SK-N-SH (cell line): ENCODE measurements around the gene CYBA. TPM values are rescaled to one million over a fixed set of nuclear protein-coding genes. Genes with fewer than 3 reads are reported as not detected.

ENCODE experiments used
- CTCF ChIA-PET: fragments of 300-600, 350-600 bp; formaldehyde crosslinking; extraction: SDS; loops from one replicate; lab custom pipeline; 2021; lab: Yijun Ruan, JAX
- POLR2A ChIA-PET: fragments of 350-600 bp; sonication (Branson Sonifier 250); formaldehyde crosslinking; extraction: SDS; loops from one replicate; lab custom pipeline; 2020; ENCODE audit warnings: antibody characterized with exemption, inconsistent platforms; lab: Yijun Ruan, JAX
- DNase-seq: peaks from one replicate; pipeline ENCODE4 v3.0.0; 2012
- H2AFZ ChIP-seq: fragments of 200-600 bp; sonication (generic); 2 replicates; pipeline ENCODE4 v1.8.1; 2016; ENCODE audit warnings: antibody characterized with exemption, mild to moderate bottlenecking, low read depth
- H3F3A ChIP-seq: fragments of 200-600 bp; sonication (generic); replicated peaks from 2 replicates; pipeline ENCODE3; 2016; ENCODE audit warnings: antibody characterized with exemption, mild to moderate bottlenecking; ENCODE audit not compliant: insufficient read depth
- H3K27ac ChIP-seq, 2 experiments: fragments of 200-500 bp in 1 of 2; fragments of 200-600 bp in 1 of 2; sonication (Bioruptor generic) in 1 of 2; sonication (generic), shearing (Covaris generic) in 1 of 2; 2 replicates each; pipeline versions ENCODE4 v1.5.1 to v1.6.1; 2014 to 2016; ENCODE audit warnings: low read depth in 2 of 2, inconsistent platforms in 1 of 2, low read length in 1 of 2, mild to moderate bottlenecking in 1 of 2, mixed read lengths in 1 of 2
- H3K27me3 ChIP-seq: fragments of 200-600 bp; sonication (generic), shearing (Covaris generic); 2 replicates; pipeline ENCODE4 v1.6.1; 2016; ENCODE audit warnings: mixed run types; ENCODE audit not compliant: insufficient read depth
- H3K36me3 ChIP-seq, 2 experiments: fragments of 200-500 bp in 1 of 2; fragments of 200-600 bp in 1 of 2; sonication (Bioruptor generic) in 1 of 2; sonication (generic) in 1 of 2; replicated peaks in 1 of 2; 2 replicates each; pipeline versions ENCODE3 to v1.5.1; 2014 to 2016; ENCODE audit warnings: low read length in 1 of 2, mild to moderate bottlenecking in 1 of 2; ENCODE audit not compliant: insufficient read depth in 2 of 2, control insufficient read depth in 1 of 2
- H3K4me1 ChIP-seq, 2 experiments: fragments of 200-500 bp in 1 of 2; fragments of 200-600 bp in 1 of 2; sonication (Bioruptor generic) in 1 of 2; sonication (generic), shearing (Covaris generic) in 1 of 2; 2 replicates each; pipeline versions ENCODE4 v1.5.1 to v1.6.1; 2014 to 2016; ENCODE audit warnings: low read depth in 1 of 2, low read length in 1 of 2, mixed run types in 1 of 2; ENCODE audit not compliant: insufficient read depth in 2 of 2, control insufficient read depth in 1 of 2
- H3K4me2 ChIP-seq: fragments of 200-600 bp; sonication (generic), shearing (Covaris generic); 2 replicates; pipeline ENCODE4 v1.6.1; 2017; ENCODE audit warnings: mixed run types
- H3K4me3 ChIP-seq, 2 experiments: fragments of 200-500 bp in 1 of 2; fragments of 200-600 bp in 1 of 2; sonication (Bioruptor generic) in 1 of 2; sonication (generic), shearing (Covaris generic) in 1 of 2; 2 replicates each; pipeline versions ENCODE4 v1.5.1 to v1.8.1; 2014 to 2016; ENCODE audit warnings: low read depth in 2 of 2, inconsistent platforms in 1 of 2, low read length in 1 of 2, mild to moderate bottlenecking in 1 of 2, mixed read lengths in 1 of 2, moderate library complexity in 1 of 2
- H3K79me2 ChIP-seq: fragments of 200-600 bp; sonication (generic); 2 replicates; pipeline ENCODE4 v1.8.1; 2017; ENCODE audit warnings: mild to moderate bottlenecking; ENCODE audit not compliant: insufficient read depth
- H3K9ac ChIP-seq: fragments of 200-600 bp; sonication (generic); 2 replicates; pipeline ENCODE4 v1.6.1; 2017; ENCODE audit warnings: mixed run types
- H3K9me2 ChIP-seq: fragments of 200-600 bp; sonication (generic); 2 replicates; pipeline ENCODE4 v1.6.1; 2017; ENCODE audit warnings: mixed run types
- H3K9me3 ChIP-seq: fragments of 200-600 bp; sonication (generic); 2 replicates; pipeline ENCODE4 v1.6.1; 2017; ENCODE audit warnings: mixed run types, mild to moderate bottlenecking, moderate library complexity
- H4K20me1 ChIP-seq: fragments of 200-600 bp; sonication (generic); 2 replicates; pipeline ENCODE4 v1.6.1; 2017; ENCODE audit warnings: mild to moderate bottlenecking, mixed run types; ENCODE audit not compliant: insufficient read depth
- ELF1 ChIP-seq: IDR thresholded peaks from 2 replicates; pipeline ENCODE4 v1.4.0; 2012
- EZH2phosphoT487 ChIP-seq: fragments of 200-600 bp; sonication (generic); IDR thresholded peaks from 2 replicates; pipeline ENCODE4 v1.6.1; 2017; ENCODE audit warnings: low read depth, mixed run types, mild to moderate bottlenecking, antibody characterized with exemption, moderate library complexity, borderline replicate concordance
- FOSL2 ChIP-seq: IDR thresholded peaks from 2 replicates; pipeline ENCODE4 v1.4.0; 2012; ENCODE audit warnings: low read depth, mild to moderate bottlenecking, moderate library complexity, borderline replicate concordance
- FOXJ3 ChIP-seq: sonication (generic); formaldehyde crosslinking; IDR thresholded peaks from 2 replicates; pipeline ENCODE4 v1.5.1; 2020; ENCODE audit warnings: mild to moderate bottlenecking, missing genetic modification reagents
- FOXM1 ChIP-seq: IDR thresholded peaks from 2 replicates; pipeline ENCODE4 v1.4.0; 2012; ENCODE audit warnings: low read depth, mild to moderate bottlenecking
- GABPA ChIP-seq: IDR thresholded peaks from 2 replicates; pipeline ENCODE4 v1.4.0; 2012; ENCODE audit warnings: low read depth, mild to moderate bottlenecking
- GATA2 ChIP-seq: sonication (generic); formaldehyde crosslinking; IDR thresholded peaks from 2 replicates; pipeline ENCODE4 v1.5.0; 2020; ENCODE audit warnings: mild to moderate bottlenecking, missing genetic modification reagents
- JUND ChIP-seq: IDR thresholded peaks from 2 replicates; pipeline ENCODE4 v1.4.0; 2012
- MAX ChIP-seq: IDR thresholded peaks from 2 replicates; pipeline ENCODE4 v1.4.0; 2012; ENCODE audit warnings: low read depth
- MXI1 ChIP-seq: IDR thresholded peaks from 2 replicates; pipeline ENCODE4 v1.6.1; 2012; ENCODE audit warnings: mild to moderate bottlenecking, low read depth, low read length, improper control_type of control experiment
- NFIC ChIP-seq: IDR thresholded peaks from 2 replicates; pipeline ENCODE4 v1.4.0; 2012; ENCODE audit warnings: borderline replicate concordance
- PBX3 ChIP-seq: IDR thresholded peaks from 2 replicates; pipeline ENCODE4; 2012
- POLR2AphosphoS5 ChIP-seq: IDR thresholded peaks from 2 replicates; pipeline ENCODE4 v1.6.1; 2012; ENCODE audit warnings: low read depth, low read length
- RCOR1 ChIP-seq: fragments of 150-350 bp; IDR thresholded peaks from 2 replicates; pipeline ENCODE4 v1.6.1; 2017; ENCODE audit warnings: antibody characterized with exemption, low read length
- RXRA ChIP-seq: IDR thresholded peaks from 2 replicates; pipeline ENCODE4 v1.4.0; 2012; ENCODE audit warnings: low read depth, mild to moderate bottlenecking, borderline replicate concordance
- TAF1 ChIP-seq: IDR thresholded peaks from 2 replicates; pipeline ENCODE4 v1.6.1; 2012; ENCODE audit warnings: low read depth, mild to moderate bottlenecking, low read length, moderate library complexity, borderline replicate concordance
- TCF12 ChIP-seq: IDR thresholded peaks from 2 replicates; pipeline ENCODE4 v1.4.0; 2012
- USF1 ChIP-seq: IDR thresholded peaks from 2 replicates; pipeline ENCODE4 v1.4.0; 2012; ENCODE audit warnings: low read depth, borderline replicate concordance
- WGBS: methylation state at CpG from one replicate; pipeline ENCODE4 v1.1.6; 2017; ENCODE audit warnings: low lambda C conversion rate; 5-methylcytosine and 5-hydroxymethylcytosine counted together
- polyA plus RNA-seq, 3 experiments: library from polyadenylated mRNA; depleted of rRNA; stranded (reverse); fragments of >200 nt; gene quantifications; 2 replicates each; pipeline ENCODE4 v1.2.3, GENCODE V29; 2012
- TF ChIP-seq, protein P1 (sequence below): fragments of 200-600 bp; sonication (generic); IDR thresholded peaks from 2 replicates; pipeline ENCODE4 v1.6.1; 2017; ENCODE audit warnings: antibody characterized with exemption, mild to moderate bottlenecking, moderate library complexity
- TF ChIP-seq, protein P2 (sequence below): fragments of 150-350 bp; IDR thresholded peaks from 2 replicates; pipeline ENCODE4 v1.6.1; 2016; ENCODE audit warnings: mild to moderate bottlenecking, low read depth, low read length

The CYBA gene
- polyA plus RNA-seq, 1 of the 3 experiments (the other 2 are of a cell fraction) = 176 TPM

DNA sequence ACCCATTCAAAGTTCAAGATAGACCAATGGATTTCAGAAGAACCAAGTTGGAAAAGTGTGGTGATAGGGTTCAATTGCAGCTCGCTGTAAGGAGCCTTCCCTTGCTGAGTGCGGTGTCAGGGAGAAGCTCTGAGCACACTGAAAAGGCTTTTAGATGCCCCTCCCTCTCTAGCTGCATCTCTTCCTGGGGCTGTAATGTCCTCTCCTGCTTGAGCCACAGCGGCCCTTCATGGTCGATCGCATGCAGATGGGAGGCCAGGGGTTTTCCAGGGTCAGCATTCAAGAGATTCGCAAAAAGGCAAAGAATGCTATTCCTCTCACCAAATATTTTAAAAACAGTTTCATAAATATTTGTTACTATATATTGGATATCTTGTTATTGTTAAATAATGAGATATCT lies 56.9 kb downstream of the CYBA start:
- no peak overlapping the region for H3K27ac ChIP-seq
- H3K4me1 ChIP-seq = no peaks in the 10 kb centered on the region
- no peaks in the 10 kb centered on the region for H3K9me3 ChIP-seq
- H3K27me3 ChIP-seq = no peaks in the 10 kb centered on the region
- peaks cover 43% of the 10 kb centered on the region; the same call in 1 of the 2 replicates for H3K79me2 ChIP-seq
- no peak for TF ChIP-seq RCOR1
- TF ChIP-seq EZH2phosphoT487 = no peak
- no peak for TF ChIP-seq GABPA
- no peak for TF ChIP-seq GATA2 (CRISPR knock-in tag)
- no peak for TF ChIP-seq JUND
- TF ChIP-seq, protein P1, sequence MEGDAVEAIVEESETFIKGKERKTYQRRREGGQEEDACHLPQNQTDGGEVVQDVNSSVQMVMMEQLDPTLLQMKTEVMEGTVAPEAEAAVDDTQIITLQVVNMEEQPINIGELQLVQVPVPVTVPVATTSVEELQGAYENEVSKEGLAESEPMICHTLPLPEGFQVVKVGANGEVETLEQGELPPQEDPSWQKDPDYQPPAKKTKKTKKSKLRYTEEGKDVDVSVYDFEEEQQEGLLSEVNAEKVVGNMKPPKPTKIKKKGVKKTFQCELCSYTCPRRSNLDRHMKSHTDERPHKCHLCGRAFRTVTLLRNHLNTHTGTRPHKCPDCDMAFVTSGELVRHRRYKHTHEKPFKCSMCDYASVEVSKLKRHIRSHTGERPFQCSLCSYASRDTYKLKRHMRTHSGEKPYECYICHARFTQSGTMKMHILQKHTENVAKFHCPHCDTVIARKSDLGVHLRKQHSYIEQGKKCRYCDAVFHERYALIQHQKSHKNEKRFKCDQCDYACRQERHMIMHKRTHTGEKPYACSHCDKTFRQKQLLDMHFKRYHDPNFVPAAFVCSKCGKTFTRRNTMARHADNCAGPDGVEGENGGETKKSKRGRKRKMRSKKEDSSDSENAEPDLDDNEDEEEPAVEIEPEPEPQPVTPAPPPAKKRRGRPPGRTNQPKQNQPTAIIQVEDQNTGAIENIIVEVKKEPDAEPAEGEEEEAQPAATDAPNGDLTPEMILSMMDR = no peak
- TF ChIP-seq MXI1 = no peak
- no peak for TF ChIP-seq TCF12
- TF ChIP-seq, protein P2, sequence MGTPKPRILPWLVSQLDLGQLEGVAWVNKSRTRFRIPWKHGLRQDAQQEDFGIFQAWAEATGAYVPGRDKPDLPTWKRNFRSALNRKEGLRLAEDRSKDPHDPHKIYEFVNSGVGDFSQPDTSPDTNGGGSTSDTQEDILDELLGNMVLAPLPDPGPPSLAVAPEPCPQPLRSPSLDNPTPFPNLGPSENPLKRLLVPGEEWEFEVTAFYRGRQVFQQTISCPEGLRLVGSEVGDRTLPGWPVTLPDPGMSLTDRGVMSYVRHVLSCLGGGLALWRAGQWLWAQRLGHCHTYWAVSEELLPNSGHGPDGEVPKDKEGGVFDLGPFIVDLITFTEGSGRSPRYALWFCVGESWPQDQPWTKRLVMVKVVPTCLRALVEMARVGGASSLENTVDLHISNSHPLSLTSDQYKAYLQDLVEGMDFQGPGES = no peak
- TF ChIP-seq FOXJ3 (CRISPR knock-in tag) = no peak
- no peak for TF ChIP-seq MAX
- TF ChIP-seq POLR2AphosphoS5 = no peak
- TF ChIP-seq TAF1 = no peak
- no peak for TF ChIP-seq USF1
- TF ChIP-seq FOXM1 = no peak
- TF ChIP-seq RXRA = no peak
- no peak for TF ChIP-seq FOSL2
- no peak for TF ChIP-seq NFIC
- no peak for TF ChIP-seq PBX3
- no peak for TF ChIP-seq ELF1
- TF ChIP-seq, all 33 proteins: peak for 0
- H3F3A ChIP-seq = no peaks in the 10 kb centered on the region
- H3K9ac ChIP-seq = no peak overlapping the region
- H3K36me3 ChIP-seq = peaks cover 18 to 42% of the 10 kb centered on the region in 2 experiments
- no peaks in the 10 kb centered on the region for H3K9me2 ChIP-seq
- H2AFZ ChIP-seq = no peak overlapping the region
- H3K4me3 ChIP-seq = no peak overlapping the region
- no peaks in the 10 kb centered on the region; the same call in 1 of the 2 replicates for H4K20me1 ChIP-seq
- no peak overlapping the region for H3K4me2 ChIP-seq
- CTCF ChIA-PET = no interaction called here
- POLR2A ChIA-PET = no interaction called here
- 93% methylated on average over 6 of the region's 6 CpGs for WGBS
- no peak for DNase-seq
